Measurements from ENCODE around the gene EMC7. TPM values are rescaled to one million over a fixed set of nuclear protein-coding genes. Genes with fewer than 3 reads are reported as not detected.

EMC7 gene
- total RNA-seq, 4 donors from 2014 or later: 29.9 to 41.4 (median 34.4) TPM

GRCh38 chr15:34038871-34039789 is 62.5 kb downstream of the EMC7 start, which contains the start of gene AVEN:
TSS of gene AVEN (minus strand) at chr15:34039204. CDS start at chr15:34039046, 158 bp downstream.
- no peaks in the 10 kb centered on the region for H3K27me3 ChIP-seq
- 1 to 4% methylated on average over 15 to 57 of the region's 82 CpGs for whole genome bisulfite sequencing, 2 donors
- H3K27ac ChIP-seq: peak within 1 kb of the TSS; percentile 89 to 93 (median 90)
- H3K4me1 ChIP-seq: peaks cover 0 to 18% (median 7%) of the 10 kb centered on the region in 4 donors
- TF ChIP-seq CTCF (IDR thresholded peaks at IDR 0.05) (peak in 1 of 5 experiments; percentile 0), EP300 (IDR thresholded peaks at IDR 0.05) (no peak), POLR2A (IDR thresholded peaks at IDR 0.05) (no peak)
- DNase-seq (ENCODE audit: low spot score in 2 of 2): no peak
- H3K36me3 ChIP-seq: no peaks in the 10 kb centered on the region
- no peaks in the 10 kb centered on the region for H3K9me3 ChIP-seq
- peak within 1 kb of the TSS; percentile 62 to 89 (median 80) for H3K4me3 ChIP-seq

- Histone ChIP-seq H3K36me3 (no peaks in the 10 kb centered on the region), H3K4me3 (peak overlapping the region; percentile 62 to 89 (median 80)), H3K9me3 (no peaks in the 10 kb centered on the region), H3K4me1 (peaks cover 0 to 18% (median 7%) of the 10 kb centered on the region in 4 donors), H3K27me3 (no peaks in the 10 kb centered on the region), H3K27ac (peak overlapping the region; percentile 89 to 93 (median 90))
- TF ChIP-seq EP300 (IDR thresholded peaks at IDR 0.05) (peak in 1 of 2 donors; percentile 51), POLR2A (IDR thresholded peaks at IDR 0.05) (peak; percentile 56 to 58), CTCF (IDR thresholded peaks at IDR 0.05) (peak in 2 of 5 experiments; percentile 10 to 12)
- DNase-seq (ENCODE audit: low spot score in 2 of 2): peak; percentile 47 to 58
- WGBS, 2 donors: 0% methylated on average over 33 to 60 of the region's 70 CpGs
Measured at GRCh38 chr15:34038023-34038870, 63.4 kb downstream of the EMC7 start.

Other genes with a start within 250 kb of the EMC7 start
- gene CHRM5, start 133.4 kb downstream of the EMC7 start, total RNA-seq: under 1 TPM; 0.21 to 0.98 (median 0.37) TPM
- gene AVEN, start 62.7 kb downstream of the EMC7 start, total RNA-seq: 10 to 100 TPM; 14.9 to 34.8 (median 25.5) TPM
- gene PGBD4, start 221 bp upstream of the EMC7 start, total RNA-seq: 1 to 10 TPM in 3 of 4 donors, under 1 TPM in 1; 0.90 to 2.9 (median 1.9) TPM
- 100 to 1,000 TPM in 1 of 4 donors, 10 to 100 TPM in 3; 81.4 to 104 (median 87.8) TPM for gene KATNBL1, start 108.2 kb upstream of the EMC7 start, total RNA-seq
- 100 to 1,000 TPM; 146 to 190 (median 156) TPM for gene EMC4, start 123.2 kb upstream of the EMC7 start, total RNA-seq
- gene SLC12A6, start 235.9 kb upstream of the EMC7 start, total RNA-seq: 10 to 100 TPM; 26.9 to 36.9 (median 32.6) TPM
- 100 to 1,000 TPM in 1 of 4 donors, 10 to 100 TPM in 3; 75.4 to 133 (median 87.7) TPM for gene NOP10, start 241.3 kb upstream of the EMC7 start, total RNA-seq
- gene NUTM1, start 241.5 kb upstream of the EMC7 start, total RNA-seq: not detected

Measured in tibial nerve (tissue), 4 donors.